ENCODE measurements around the gene HSD3B2.

HSD3B2 gene

DNA sequence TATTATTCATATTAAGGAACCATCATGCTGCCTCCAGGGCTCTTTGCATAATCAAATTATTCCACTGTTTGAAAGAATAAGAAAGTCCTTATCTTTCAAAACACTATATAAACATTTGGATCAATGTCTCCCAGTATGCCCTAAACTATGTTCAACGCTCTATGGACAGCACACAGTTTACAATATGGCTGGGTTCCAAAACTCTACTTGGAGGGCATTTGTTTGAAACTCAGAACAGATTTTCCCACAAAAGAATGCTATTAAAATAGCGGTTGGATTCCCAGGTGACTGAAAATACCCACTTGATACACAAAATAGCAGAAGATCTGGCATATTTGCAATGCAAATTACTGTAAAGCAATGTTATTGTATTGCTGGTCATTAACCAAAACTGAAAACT, 43.1 kb upstream of the HSD3B2 start:
- no peak for TF ChIP-seq CTCF (IDR thresholded peaks at IDR 0.05)
- Histone ChIP-seq H3K27ac (no peak overlapping the region), H3K27me3 (peaks cover 19% of the 10 kb centered on the region), H3K36me3 (no peaks in the 10 kb centered on the region), H3K4me3 (ENCODE audit: low read depth in 1 of 2, low read length in 1 of 2) (no peak overlapping the region), H3K4me1 (ENCODE audit: control insufficient read depth in 1 of 2, insufficient read depth in 1 of 2, low read depth in 1 of 2, low read length in 1 of 2) (no peaks in the 10 kb centered on the region), H3K9me3 (no peaks in the 10 kb centered on the region)

DNA sequence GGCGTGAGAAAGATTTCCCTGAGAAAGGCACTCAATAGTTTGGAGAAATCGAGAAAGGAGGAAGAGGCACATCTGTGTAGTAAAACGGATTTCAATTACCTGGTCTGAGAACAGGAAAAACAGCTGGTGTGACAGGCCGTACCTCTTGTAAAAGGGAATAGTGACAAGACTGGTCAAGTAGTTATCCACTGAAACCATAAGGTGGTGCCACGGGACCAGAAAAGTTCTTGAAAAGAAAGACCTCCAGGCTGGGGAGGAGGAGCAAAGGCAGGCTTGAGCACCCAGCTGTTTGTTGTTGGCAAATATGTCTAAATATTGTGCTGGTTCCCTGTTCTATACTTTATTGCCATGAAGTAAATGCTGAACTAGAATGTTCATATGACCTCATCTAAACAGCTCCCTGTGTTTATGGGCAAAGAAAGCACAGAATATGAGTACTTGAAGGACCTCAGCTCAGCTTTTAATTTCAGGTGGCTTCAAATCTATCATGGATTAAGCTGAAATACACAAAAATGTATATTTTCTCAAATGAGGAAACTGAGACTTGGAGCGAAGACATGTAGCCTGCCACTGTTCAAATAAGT, 42.4 kb upstream of the HSD3B2 start:
- Histone ChIP-seq H3K9me3 (no peaks in the 10 kb centered on the region), H3K4me1 (ENCODE audit: control insufficient read depth in 1 of 2, insufficient read depth in 1 of 2, low read depth in 1 of 2, low read length in 1 of 2) (no peaks in the 10 kb centered on the region), H3K36me3 (no peaks in the 10 kb centered on the region), H3K27me3 (peaks cover 19% of the 10 kb centered on the region), H3K27ac (no peak overlapping the region), H3K4me3 (ENCODE audit: low read depth in 1 of 2, low read length in 1 of 2) (no peak overlapping the region)
- TF ChIP-seq CTCF (IDR thresholded peaks at IDR 0.05): no peak

- no peak overlapping the region for H3K27ac ChIP-seq
- H3K9me3 ChIP-seq: no peaks in the 10 kb centered on the region
- TF ChIP-seq CTCF (IDR thresholded peaks at IDR 0.05): no peak
- H3K27me3 ChIP-seq: peaks cover 19% of the 10 kb centered on the region
- no peak overlapping the region for H3K4me3 ChIP-seq (ENCODE audit: low read depth in 1 of 2, low read length in 1 of 2)
- no peaks in the 10 kb centered on the region for H3K36me3 ChIP-seq
- no peaks in the 10 kb centered on the region for H3K4me1 ChIP-seq (ENCODE audit: control insufficient read depth in 1 of 2, insufficient read depth in 1 of 2, low read depth in 1 of 2, low read length in 1 of 2)
These were observed 41.5 kb upstream of the HSD3B2 start for GRCh38 chr1:119373465-119373864.

DNA sequence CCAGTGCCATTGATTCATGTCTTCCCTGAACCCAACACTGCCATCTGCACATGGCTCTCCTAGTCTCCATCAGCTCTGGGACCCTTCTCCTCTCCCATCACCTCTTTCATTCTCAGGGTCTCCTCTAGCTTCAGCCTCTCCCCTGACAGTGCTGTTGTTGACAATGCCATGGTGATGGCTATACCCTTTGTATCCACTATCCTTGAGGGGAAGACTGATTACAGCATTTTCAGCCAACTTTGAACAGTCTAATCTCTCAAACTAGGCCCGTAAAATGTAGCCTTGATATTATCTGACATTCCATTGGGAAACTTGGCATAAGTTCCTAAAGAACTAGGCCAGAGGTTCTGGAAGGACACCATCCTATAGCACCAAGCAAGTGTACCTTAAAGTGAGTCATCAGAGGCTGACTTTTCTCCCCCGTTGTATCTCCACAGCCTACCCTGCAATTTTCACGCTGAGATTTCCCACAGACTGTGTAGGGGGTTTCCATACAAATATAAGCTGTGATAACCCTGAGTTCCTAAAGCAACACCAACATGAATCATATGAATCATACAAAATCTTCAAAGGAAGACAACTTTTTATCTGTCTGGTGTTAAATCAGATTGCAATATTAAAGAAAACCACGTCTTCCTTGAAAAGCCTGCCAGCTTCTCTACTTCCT, 40.6 kb upstream of the HSD3B2 start:
- Histone ChIP-seq H3K4me3 (ENCODE audit: low read depth in 1 of 2, low read length in 1 of 2) (no peak overlapping the region), H3K4me1 (ENCODE audit: control insufficient read depth in 1 of 2, insufficient read depth in 1 of 2, low read depth in 1 of 2, low read length in 1 of 2) (no peaks in the 10 kb centered on the region)

GRCh38 chr1:119375366-119375765, 39.6 kb upstream of the HSD3B2 start:
- Histone ChIP-seq H3K4me3 (ENCODE audit: low read depth in 1 of 2, low read length in 1 of 2) (no peak overlapping the region), H3K36me3 (no peaks in the 10 kb centered on the region), H3K9me3 (no peaks in the 10 kb centered on the region), H3K27ac (no peak overlapping the region), H3K4me1 (ENCODE audit: control insufficient read depth in 1 of 2, insufficient read depth in 1 of 2, low read depth in 1 of 2, low read length in 1 of 2) (no peaks in the 10 kb centered on the region), H3K27me3 (peaks cover 14% of the 10 kb centered on the region)
- TF ChIP-seq CTCF (IDR thresholded peaks at IDR 0.05): no peak

More for the DNA sequence above, 40.6 kb upstream of the HSD3B2 start:
- H3K36me3 ChIP-seq: no peaks in the 10 kb centered on the region
- peaks cover 19% of the 10 kb centered on the region for H3K27me3 ChIP-seq
- H3K27ac ChIP-seq: no peak overlapping the region
- H3K9me3 ChIP-seq: no peaks in the 10 kb centered on the region
- no peak for TF ChIP-seq CTCF (IDR thresholded peaks at IDR 0.05)

Measured in neutrophil (primary cell).